T-cell (primary cell): ENCODE measurements around the gene KIF1A. TPM values are rescaled to one million over a fixed set of nuclear protein-coding genes. Genes with fewer than 3 reads are reported as not detected.
A peak's percentile ranks its signal among the peaks of the same experiment; 100 is the strongest.

Experiments used
- ATAC-seq, 4 experiments: fragments of 200-7000 bp in 3 of 4; fragments of 150-1000 bp in 1 of 4; cut with Tn5 transposase; replicated peaks in 1 of 4; 1 replicate in 3 of 4; 2 replicates in 1 of 4; pipeline ENCODE4 v1.10.0; 2021; ENCODE audit warnings: moderate library complexity in 3 of 4, mild to moderate bottlenecking in 2 of 4, moderate number of reproducible peaks in 1 of 4
- CTCF ChIA-PET, 2 donors: fragments of 300-600 bp; sonication (Branson Sonifier 250); formaldehyde crosslinking; loops; one replicate each; lab custom pipeline; 2022; ENCODE audit warnings: antibody characterized with exemption in 2 of 2; lab: Charles Lee
- POLR2A ChIA-PET, 2 donors: fragments of 300-600 bp; sonication (Branson Sonifier 250); formaldehyde crosslinking; loops; one replicate each; lab custom pipeline; 2022; ENCODE audit warnings: antibody characterized with exemption in 2 of 2; lab: Charles Lee
- DNase-seq, 35 experiments: peaks; one replicate each; pipeline versions ENCODE4 v3.0.0 to v3.0.0-alpha.2; 2013 to 2023
- H3K27ac ChIP-seq: one replicate; pipeline ENCODE4 v1.5.1; 2013; ENCODE audit warnings: low read length
- H3K27me3 ChIP-seq, 2 experiments: replicated peaks in 1 of 2; 1 replicate in 1 of 2; 2 replicates in 1 of 2; pipeline versions ENCODE4 v1.6.1 to v1.7.0; 2013; ENCODE audit warnings: low read length in 1 of 2, mixed read lengths in 1 of 2; ENCODE audit not compliant: control insufficient read depth in 2 of 2, insufficient read depth in 2 of 2; ENCODE audit errors: extremely low read depth in 1 of 2
- H3K36me3 ChIP-seq, 2 donors: 1 replicate in 1 of 2; 2 replicates in 1 of 2; pipeline versions ENCODE4 v1.6.1 to v1.7.0; 2013; ENCODE audit warnings: low read length in 1 of 2; ENCODE audit not compliant: control insufficient read depth in 2 of 2, insufficient read depth in 1 of 2; ENCODE audit errors: extremely low read depth in 1 of 2
- H3K4me1 ChIP-seq, 2 experiments: 1 replicate in 1 of 2; 2 replicates in 1 of 2; pipeline versions ENCODE4 v1.6.1 to v1.7.0; 2013; ENCODE audit warnings: low read length in 2 of 2, mixed read lengths in 1 of 2; ENCODE audit not compliant: insufficient read depth in 2 of 2, control insufficient read depth in 1 of 2; ENCODE audit errors: extremely low read depth in 1 of 2
- H3K4me3 ChIP-seq, 2 donors: 1 replicate in 1 of 2; 2 replicates in 1 of 2; pipeline versions ENCODE4 v1.5.1 to v1.7.0; 2013; ENCODE audit warnings: mild to moderate bottlenecking in 2 of 2, low read length in 1 of 2, moderate library complexity in 1 of 2; ENCODE audit not compliant: control insufficient read depth in 1 of 2; ENCODE audit errors: extremely low read depth in 1 of 2
- H3K9me3 ChIP-seq: 2 replicates; pipeline ENCODE4 v1.7.0; 2013
- H3K27ac Mint-ChIP-seq, 2 donors: one replicate each; pipeline ENCODE4 v1.8.0; 2020 to 2021; ENCODE audit warnings: mild to moderate bottlenecking in 2 of 2, mixed read lengths in 2 of 2
- H3K27me3 Mint-ChIP-seq, 2 donors: one replicate each; pipeline ENCODE4 v1.8.0; 2021 to 2022; ENCODE audit warnings: mixed read lengths in 2 of 2
- H3K36me3 Mint-ChIP-seq: one replicate; pipeline ENCODE4 v1.8.0; 2021; ENCODE audit warnings: mixed read lengths
- H3K4me1 Mint-ChIP-seq, 3 donors: one replicate each; pipeline ENCODE4 v1.8.0; 2020 to 2022; ENCODE audit warnings: mixed read lengths in 3 of 3, mild to moderate bottlenecking in 1 of 3
- H3K4me3 Mint-ChIP-seq, 3 donors: one replicate each; pipeline ENCODE4 v1.8.0; 2020 to 2022; ENCODE audit warnings: mild to moderate bottlenecking in 3 of 3, mixed read lengths in 3 of 3, moderate library complexity in 3 of 3
- H3K9me3 Mint-ChIP-seq, 3 donors: one replicate each; pipeline ENCODE4 v1.8.0; 2020 to 2022; ENCODE audit warnings: mixed read lengths in 3 of 3
- WGBS: methylation state at CpG from one replicate; pipeline ENCODE4 v1.1.5; 2013; ENCODE audit warnings: missing lambda C conversion rate; ENCODE audit not compliant: insufficient coverage; 5-methylcytosine and 5-hydroxymethylcytosine counted together
- total RNA-seq, 35 experiments: library from RNA in 6 of 35; stranded (reverse) in 6 of 35; fragments of 120-200 nt in 1 of 35; gene quantifications; one replicate each; pipeline versions ENCODE4 v1.2.1 to v1.2.4 and lab custom pipeline; 2013 to 2026

The KIF1A gene
- total RNA-seq, 5 donors from 2014 or later (not counting 1 experiment from before 2014, with no cell fraction given): 0.43 to 0.58 (median 0.51) TPM; not detected in 2

GRCh38 chr2:240786871-240787311 lies 33.1 kb downstream of the KIF1A start:
- ChIA-PET POLR2A (no interaction called here), CTCF (no interaction called here)
- Histone ChIP-seq H3K9me3 (no peaks in the 10 kb centered on the region), H3K27me3 (peaks cover 0 to 42% of the 10 kb centered on the region in 2 experiments), H3K36me3 (no peaks in the 10 kb centered on the region), H3K4me1 (no peaks in the 10 kb centered on the region), H3K27ac (no peak overlapping the region), H3K4me3 (no peak overlapping the region)
- Mint-ChIP-seq H3K9me3 (no peaks in the 10 kb centered on the region), H3K36me3 (no peaks in the 10 kb centered on the region), H3K27me3 (peaks cover 0 to 9% of the 10 kb centered on the region in 2 donors), H3K27ac (no peak overlapping the region), H3K4me3 (no peak overlapping the region), H3K4me1 (no peaks in the 10 kb centered on the region)
- ATAC-seq: no peak
- DNase-seq: peak in 1 of 35 experiments; percentile 2
- WGBS: 77% methylated on average over 13 of the region's 17 CpGs

GRCh38 chr2:240786355-240786841 lies 33.6 kb downstream of the KIF1A start:
- H3K27ac ChIP-seq: no peak overlapping the region
- Mint-ChIP-seq H3K4me3 (no peak overlapping the region), H3K9me3 (no peaks in the 10 kb centered on the region), H3K4me1 (no peaks in the 10 kb centered on the region), H3K27ac (no peak overlapping the region), H3K27me3 (peaks cover 0 to 9% of the 10 kb centered on the region in 2 donors), H3K36me3 (no peaks in the 10 kb centered on the region)
- CTCF ChIA-PET: no interaction called here
- ATAC-seq (no peak), DNase-seq (peak in 1 of 35 experiments; percentile 2)
- H3K4me1 ChIP-seq: no peaks in the 10 kb centered on the region
- WGBS: 80% methylated on average over 5 of the region's 8 CpGs
- no peaks in the 10 kb centered on the region for H3K36me3 ChIP-seq
- H3K9me3 ChIP-seq: no peaks in the 10 kb centered on the region
- H3K4me3 ChIP-seq: no peak overlapping the region
- POLR2A ChIA-PET: no interaction called here
- H3K27me3 ChIP-seq: peaks cover 0 to 42% of the 10 kb centered on the region in 2 experiments

GRCh38 chr2:240785424-240786335 lies 34.3 kb downstream of the KIF1A start:
- H3K36me3 Mint-ChIP-seq: no peaks in the 10 kb centered on the region
- Histone ChIP-seq H3K4me3 (no peak overlapping the region), H3K27me3 (peaks cover 0 to 42% of the 10 kb centered on the region in 2 experiments), H3K27ac (no peak overlapping the region), H3K36me3 (no peaks in the 10 kb centered on the region), H3K4me1 (no peaks in the 10 kb centered on the region), H3K9me3 (no peaks in the 10 kb centered on the region)
- H3K4me1 Mint-ChIP-seq: no peaks in the 10 kb centered on the region
- DNase-seq: peak in 1 of 35 experiments; percentile 1
- ATAC-seq: no peak
- peaks cover 0 to 9% of the 10 kb centered on the region in 2 donors for H3K27me3 Mint-ChIP-seq
- no peaks in the 10 kb centered on the region for H3K9me3 Mint-ChIP-seq
- WGBS: 70% methylated on average over 22 of the region's 25 CpGs
- ChIA-PET POLR2A (no interaction called here), CTCF (no interaction called here)
- no peak overlapping the region for H3K4me3 Mint-ChIP-seq
- H3K27ac Mint-ChIP-seq: no peak overlapping the region

DNA sequence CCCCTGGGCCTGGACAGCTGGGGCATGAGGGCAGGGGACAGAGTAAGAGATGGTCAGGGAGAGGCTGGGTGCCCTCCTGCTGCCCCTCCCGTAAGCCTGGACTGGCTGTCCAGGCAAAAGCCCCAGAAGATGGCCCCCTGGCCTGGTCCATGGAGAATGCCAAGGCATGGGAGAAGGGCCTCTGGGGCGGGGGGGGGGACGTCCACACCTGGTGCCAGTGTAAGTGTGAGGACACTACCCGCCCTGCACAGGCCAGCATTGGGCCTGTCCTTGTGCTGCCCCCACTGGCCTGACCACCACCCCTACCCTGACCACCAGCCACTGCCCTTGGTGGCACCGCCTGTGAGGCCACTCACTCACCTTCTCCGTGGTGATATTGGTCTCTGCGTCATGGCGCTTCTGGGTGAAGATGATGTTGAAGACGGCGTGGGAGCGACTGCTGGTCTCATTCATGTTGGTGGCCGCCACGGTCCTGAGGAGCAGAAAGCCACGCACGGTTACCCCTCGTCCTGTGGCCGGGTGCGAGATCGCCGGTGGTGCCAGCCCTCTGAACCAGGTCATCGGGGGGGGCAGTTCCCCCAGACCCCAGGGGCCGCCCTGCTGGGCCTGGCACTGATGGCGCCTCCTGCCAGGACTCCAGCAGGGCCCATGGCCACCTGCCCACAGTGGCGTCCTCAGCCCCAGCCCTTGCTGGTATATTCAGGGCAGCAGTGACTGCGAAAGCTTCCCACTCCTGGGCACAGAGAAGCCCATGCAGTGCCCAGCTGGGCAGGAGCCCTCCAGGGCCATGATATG lies 35.2 kb downstream of the KIF1A start:
- H3K27ac Mint-ChIP-seq: no peak overlapping the region
- CTCF ChIA-PET: no interaction called here

DNA sequence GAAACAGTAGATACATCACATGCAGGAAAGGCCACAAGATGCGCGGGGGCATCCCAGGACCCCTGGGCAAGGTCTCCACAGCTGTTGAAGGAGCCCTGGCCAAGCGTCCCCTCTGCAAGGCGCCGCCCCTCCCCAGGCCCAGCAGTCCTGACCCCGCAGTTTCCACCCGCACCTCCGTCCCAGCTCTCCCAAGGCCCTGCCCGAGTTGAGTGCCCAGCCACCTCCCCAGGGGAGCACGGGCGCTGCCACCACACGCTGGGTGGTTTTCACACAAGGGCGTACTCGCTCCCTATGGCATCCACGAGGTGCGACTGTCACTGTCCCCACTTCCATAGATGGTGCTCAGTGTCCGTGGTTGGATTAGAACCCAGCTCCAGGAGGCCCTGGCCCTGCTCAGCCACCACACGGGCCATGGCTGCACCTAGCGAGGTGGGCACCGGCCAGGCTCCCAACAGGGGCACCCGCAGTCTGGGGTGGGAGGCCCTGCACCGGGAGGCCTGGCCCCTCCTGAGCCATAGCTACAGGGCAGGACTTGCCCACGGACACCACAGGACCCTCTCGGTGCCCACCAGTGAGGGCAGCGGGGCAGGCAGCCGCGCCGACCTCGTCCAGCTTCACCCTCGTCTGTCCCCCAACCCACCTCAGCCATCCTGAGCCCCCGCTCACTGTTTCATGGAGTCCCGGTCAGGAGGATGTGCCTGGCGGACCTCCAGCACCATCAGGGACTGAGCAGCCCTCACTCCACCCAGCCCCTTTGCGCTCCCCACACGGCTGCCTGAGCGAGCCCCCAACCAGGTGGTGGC lies 36.0 kb downstream of the KIF1A start:
- ATAC-seq: no peak
- no peak for DNase-seq
- peaks cover 0 to 7% of the 10 kb centered on the region in 2 donors for H3K27me3 Mint-ChIP-seq
- no peaks in the 10 kb centered on the region for H3K4me1 Mint-ChIP-seq
- H3K9me3 Mint-ChIP-seq: no peaks in the 10 kb centered on the region
- Histone ChIP-seq H3K9me3 (no peaks in the 10 kb centered on the region), H3K27me3 (peaks cover 0 to 45% of the 10 kb centered on the region in 2 experiments), H3K4me3 (no peak overlapping the region), H3K27ac (no peak overlapping the region), H3K4me1 (no peaks in the 10 kb centered on the region), H3K36me3 (no peaks in the 10 kb centered on the region)
- no peaks in the 10 kb centered on the region for H3K36me3 Mint-ChIP-seq
- ChIA-PET CTCF (no interaction called here), POLR2A (no interaction called here)
- H3K27ac Mint-ChIP-seq: no peak overlapping the region
- H3K4me3 Mint-ChIP-seq: no peak overlapping the region
- 90% methylated on average over 29 of the region's 36 CpGs for WGBS

More for the DNA sequence above, 35.2 kb downstream of the KIF1A start:
- peaks cover 0 to 7% of the 10 kb centered on the region in 2 donors for H3K27me3 Mint-ChIP-seq
- no peaks in the 10 kb centered on the region for H3K9me3 Mint-ChIP-seq
- Histone ChIP-seq H3K27me3 (peaks cover 0 to 47% of the 10 kb centered on the region in 2 experiments), H3K9me3 (no peaks in the 10 kb centered on the region), H3K36me3 (no peaks in the 10 kb centered on the region), H3K4me3 (no peak overlapping the region), H3K4me1 (no peaks in the 10 kb centered on the region), H3K27ac (no peak overlapping the region)
- ATAC-seq (no peak), DNase-seq (no peak)
- no peak overlapping the region for H3K4me3 Mint-ChIP-seq
- POLR2A ChIA-PET: no interaction called here
- H3K36me3 Mint-ChIP-seq: no peaks in the 10 kb centered on the region
- 89% methylated on average over 21 of the region's 25 CpGs for WGBS
- H3K4me1 Mint-ChIP-seq: no peaks in the 10 kb centered on the region
